Measurements from ENCODE around the gene ZNF468.

- TF ChIP-seq CTCF (conservative IDR thresholded peaks at IDR 0.05; ENCODE audit: low read depth, low read length) (no peak), EZH2 (IDR thresholded peaks at IDR 0.05; ENCODE audit: borderline replicate concordance, low read depth, low read length, poor library complexity, severe bottlenecking) (no peak)
Measured at GRCh38 chr19:52896431-52897137, 39.2 kb upstream of the ZNF468 start.
